Transverse colon (tissue), 4 donors: Measurements from ENCODE around the gene GFRA1.

Experiments used
- CTCF ChIP-seq, 5 experiments: fragments of 200-600 bp in 3 of 5; fragments of 450-650 bp in 2 of 5; sonication (generic) in 3 of 5; IDR thresholded peaks; 1 replicate in 2 of 5; 2 replicates in 3 of 5; pipeline ENCODE4 v1.5.1; 2016 to 2017; ENCODE audit warnings: antibody characterized with exemption in 5 of 5, inconsistent platforms in 3 of 5, mild to moderate bottlenecking in 2 of 5, moderate library complexity in 1 of 5
- EP300 ChIP-seq: sonication (generic); formaldehyde crosslinking; IDR thresholded peaks from one replicate; pipeline ENCODE4 v1.6.1; 2017; ENCODE audit warnings: antibody characterized with exemption, low read depth
- POLR2AphosphoS5 ChIP-seq, 3 donors: sonication (generic); formaldehyde crosslinking; IDR thresholded peaks; one replicate each; pipeline ENCODE4 v1.6.1; 2016; ENCODE audit warnings: antibody characterized with exemption in 3 of 3

GRCh38 chr10:116099023-116099420 is 174.0 kb downstream of the GFRA1 start:
- no peak for TF ChIP-seq CTCF (IDR thresholded peaks at IDR 0.05)
- TF ChIP-seq EP300, result no peak
- TF ChIP-seq POLR2AphosphoS5 (IDR thresholded peaks at IDR 0.05), result no peak
